ENCODE measurements around the gene SIGLEC14.

The SIGLEC14 gene

GRCh38 chr19:51689751-51690453 lies 43.3 kb upstream of the SIGLEC14 start (continued):
- no peak for TF ChIP-seq TSHZ2 (CRISPR knock-in tag; IDR thresholded peaks at IDR 0.05)

- ATAC-seq: peak; percentile 84
- TF ChIP-seq ESRRG (CRISPR knock-in tag; IDR thresholded peaks at IDR 0.05): no peak
- TF ChIP-seq ZNF70 (CRISPR knock-in tag; IDR thresholded peaks at IDR 0.05): peak; percentile 45; the same call in 1 of the 2 replicates
Measured at GRCh38 chr19:51688671-51689571, 42.3 kb upstream of the SIGLEC14 start.

- TF ChIP-seq POU6F1 (CRISPR knock-in tag; IDR thresholded peaks at IDR 0.05; ENCODE audit: borderline replicate concordance, low read depth): no peak
- no peak for TF ChIP-seq ZFP30 (CRISPR knock-in tag; IDR thresholded peaks at IDR 0.05)
- TF ChIP-seq CSDC2 (CRISPR knock-in tag; IDR thresholded peaks at IDR 0.05): no peak
- TF ChIP-seq ARNTL (CRISPR knock-in tag; IDR thresholded peaks at IDR 0.05; ENCODE audit: borderline replicate concordance, low read depth): no peak
- no peak for TF ChIP-seq CREB5 (CRISPR knock-in tag; IDR thresholded peaks at IDR 0.05; ENCODE audit: low read depth)
- TF ChIP-seq PATZ1 (CRISPR knock-in tag; IDR thresholded peaks at IDR 0.05; ENCODE audit: borderline replicate concordance): no peak
- no peak for TF ChIP-seq PPARA (CRISPR knock-in tag; IDR thresholded peaks at IDR 0.05; ENCODE audit: borderline replicate concordance)
- TF ChIP-seq ZNF565 (CRISPR knock-in tag; conservative IDR thresholded peaks at IDR 0.05; ENCODE audit: low read depth): no peak
- no peak for TF ChIP-seq ISL1 (CRISPR knock-in tag; IDR thresholded peaks at IDR 0.05)
- no peak for TF ChIP-seq ZC3H10 (CRISPR knock-in tag; IDR thresholded peaks at IDR 0.05)
- TF ChIP-seq ZNF70 (CRISPR knock-in tag; IDR thresholded peaks at IDR 0.05): no peak
- no peak for TF ChIP-seq TCF4 (CRISPR knock-in tag; IDR thresholded peaks at IDR 0.05; ENCODE audit: borderline replicate concordance)
- TF ChIP-seq TOX (CRISPR knock-in tag; IDR thresholded peaks at IDR 0.05; ENCODE audit: borderline replicate concordance): no peak
- TF ChIP-seq ZNF8 (CRISPR knock-in tag; IDR thresholded peaks at IDR 0.05): no peak
- ATAC-seq: peak; percentile 60
Measured at GRCh38 chr19:51687791-51688670, 41.4 kb upstream of the SIGLEC14 start.

GRCh38 chr19:51686171-51686570 lies 39.5 kb upstream of the SIGLEC14 start:
- TF ChIP-seq ESRRG (CRISPR knock-in tag; IDR thresholded peaks at IDR 0.05) (no peak), ISL1 (CRISPR knock-in tag; IDR thresholded peaks at IDR 0.05) (no peak)
- ATAC-seq: no peak

Data from SK-N-SH treated with all-trans-retinoic acid at 6 μM for 48 hours (cell line).